Astrocyte (in vitro differentiated cells and primary cell): ENCODE results near the gene ARMH4.

Experiments used
- EZH2 ChIP-seq: IDR thresholded peaks from 2 replicates; pipeline ENCODE4 v1.6.1; 2012; ENCODE audit warnings: mild to moderate bottlenecking, low read length, inconsistent platforms; ENCODE audit not compliant: insufficient read depth
- TF ChIP-seq, protein P1 (sequence below): IDR thresholded peaks from 2 replicates; pipeline ENCODE4 v1.5.1; 2011; ENCODE audit warnings: low read depth, mild to moderate bottlenecking, inconsistent platforms, low read length, moderate library complexity; ENCODE audit not compliant: insufficient read depth

- TF ChIP-seq, protein P1, sequence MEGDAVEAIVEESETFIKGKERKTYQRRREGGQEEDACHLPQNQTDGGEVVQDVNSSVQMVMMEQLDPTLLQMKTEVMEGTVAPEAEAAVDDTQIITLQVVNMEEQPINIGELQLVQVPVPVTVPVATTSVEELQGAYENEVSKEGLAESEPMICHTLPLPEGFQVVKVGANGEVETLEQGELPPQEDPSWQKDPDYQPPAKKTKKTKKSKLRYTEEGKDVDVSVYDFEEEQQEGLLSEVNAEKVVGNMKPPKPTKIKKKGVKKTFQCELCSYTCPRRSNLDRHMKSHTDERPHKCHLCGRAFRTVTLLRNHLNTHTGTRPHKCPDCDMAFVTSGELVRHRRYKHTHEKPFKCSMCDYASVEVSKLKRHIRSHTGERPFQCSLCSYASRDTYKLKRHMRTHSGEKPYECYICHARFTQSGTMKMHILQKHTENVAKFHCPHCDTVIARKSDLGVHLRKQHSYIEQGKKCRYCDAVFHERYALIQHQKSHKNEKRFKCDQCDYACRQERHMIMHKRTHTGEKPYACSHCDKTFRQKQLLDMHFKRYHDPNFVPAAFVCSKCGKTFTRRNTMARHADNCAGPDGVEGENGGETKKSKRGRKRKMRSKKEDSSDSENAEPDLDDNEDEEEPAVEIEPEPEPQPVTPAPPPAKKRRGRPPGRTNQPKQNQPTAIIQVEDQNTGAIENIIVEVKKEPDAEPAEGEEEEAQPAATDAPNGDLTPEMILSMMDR: no peak
- TF ChIP-seq EZH2: no peak
These were observed 48.8 kb upstream of the ARMH4 start for GRCh38 chr14:58200846-58201245.
